H1 (cell line): ENCODE results near the gene NF1. TPM values are rescaled to one million over a fixed set of nuclear protein-coding genes. Genes with fewer than 3 reads are reported as not detected.

Source experiments
- CTCF ChIA-PET: fragments of 300-600 bp; sonication (Branson Sonifier 250); formaldehyde crosslinking; loops from one replicate; lab custom pipeline; 2021; ENCODE audit not compliant: partially characterized antibody; lab: Charles Lee
- POLR2A ChIA-PET: fragments of 300-600 bp; sonication (Branson Sonifier 250); formaldehyde crosslinking; loops from one replicate; lab custom pipeline; 2021; ENCODE audit warnings: inconsistent platforms; ENCODE audit not compliant: partially characterized antibody; lab: Charles Lee
- DNase-seq, 2 experiments: peaks; one replicate each; pipeline versions ENCODE4 v3.0.0 to v3.0.0-alpha.2; 2010 to 2022; ENCODE audit warnings: low spot score in 2 of 2, low read depth in 1 of 2, mixed read lengths in 1 of 2
- FAIRE-seq: peaks from 2 replicates; lab custom pipeline; 2011; peaks lifted over from hg19 to GRCh38; lab: Jason Lieb, UNC
- H2AFZ ChIP-seq: 2 replicates; pipeline ENCODE4 v1.8.1; 2012; ENCODE audit warnings: low read length, inconsistent platforms
- H2AK5ac ChIP-seq: 2 replicates; pipeline ENCODE4 v1.6.1; 2013; ENCODE audit warnings: low read depth, low read length
- H2BK120ac ChIP-seq: replicated peaks from 2 replicates; pipeline ENCODE3; 2013; ENCODE audit warnings: low read depth, low read length, inconsistent platforms
- H2BK12ac ChIP-seq: 2 replicates; pipeline ENCODE4 v1.6.1; 2013; ENCODE audit warnings: low read depth, low read length
- H2BK15ac ChIP-seq: 2 replicates; pipeline ENCODE4 v1.6.1; 2013; ENCODE audit warnings: low read length
- H2BK20ac ChIP-seq: 2 replicates; pipeline ENCODE4 v1.6.1; 2013; ENCODE audit warnings: low read length
- H2BK5ac ChIP-seq: 2 replicates; pipeline ENCODE4 v1.6.1; 2013; ENCODE audit warnings: low read depth, low read length
- H3K14ac ChIP-seq: 2 replicates; pipeline ENCODE4 v1.6.1; 2013; ENCODE audit warnings: inconsistent platforms; ENCODE audit not compliant: insufficient read length
- H3K18ac ChIP-seq: 2 replicates; pipeline ENCODE4 v1.6.1; 2013; ENCODE audit warnings: low read length; ENCODE audit errors: extremely low read depth
- H3K23ac ChIP-seq: 2 replicates; pipeline ENCODE4 v1.6.1; 2013; ENCODE audit warnings: inconsistent platforms; ENCODE audit not compliant: insufficient read length
- H3K23me2 ChIP-seq: 2 replicates; pipeline ENCODE4 v1.6.1; 2013; ENCODE audit warnings: low read depth, low read length
- H3K27ac ChIP-seq: 2 replicates; pipeline ENCODE4 v1.6.1; 2011; ENCODE audit warnings: low read depth, low read length, inconsistent platforms
- H3K27me3 ChIP-seq, 4 experiments: replicated peaks in 1 of 4; 1 replicate in 1 of 4; 2 replicates in 3 of 4; pipeline versions ENCODE4 v1.6.1 to v1.8.1; 2011 to 2013; ENCODE audit warnings: low read length in 3 of 4, mild to moderate bottlenecking in 3 of 4, inconsistent platforms in 2 of 4, mixed read lengths in 2 of 4, moderate library complexity in 1 of 4; ENCODE audit not compliant: control insufficient read depth in 3 of 4, insufficient read depth in 3 of 4; ENCODE audit errors: extremely low read depth in 1 of 4
- H3K36me3 ChIP-seq, 4 experiments: 2 replicates each; pipeline versions ENCODE4 v1.6.1 to v1.8.1; 2011 to 2013; ENCODE audit warnings: mild to moderate bottlenecking in 4 of 4, low read length in 3 of 4, moderate library complexity in 2 of 4, control low read depth in 1 of 4, inconsistent platforms in 1 of 4; ENCODE audit not compliant: insufficient read depth in 4 of 4, control insufficient read depth in 2 of 4
- H3K4ac ChIP-seq: replicated peaks from 2 replicates; pipeline ENCODE3; 2013; ENCODE audit warnings: low read length, low read depth, mixed read lengths, inconsistent platforms; ENCODE audit not compliant: insufficient read length
- H3K4me1 ChIP-seq, 4 experiments: replicated peaks in 1 of 4; 1 replicate in 1 of 4; 2 replicates in 3 of 4; pipeline versions ENCODE4 v1.6.1 to v1.8.1; 2011 to 2013; ENCODE audit warnings: low read length in 3 of 4, inconsistent platforms in 2 of 4, mixed read lengths in 1 of 4; ENCODE audit not compliant: insufficient read depth in 4 of 4, control insufficient read depth in 3 of 4
- H3K4me2 ChIP-seq, 2 experiments: 2 replicates each; pipeline versions ENCODE4 v1.6.1 to v1.8.1; 2011 to 2013; ENCODE audit warnings: low read depth in 2 of 2, low read length in 2 of 2, control low read depth in 1 of 2, inconsistent platforms in 1 of 2, mild to moderate bottlenecking in 1 of 2; ENCODE audit not compliant: insufficient read depth in 1 of 2
- H3K4me3 ChIP-seq, 4 experiments: fragments of 200-600, 300-600 bp in 1 of 4; sonication (generic), shearing (Covaris generic), sonication (Bioruptor Twin) in 1 of 4; 2 replicates each; pipeline versions ENCODE4 v1.5.1 to v1.8.1; 2011 to 2016; ENCODE audit warnings: low read length in 4 of 4, low read depth in 3 of 4, control low read depth in 2 of 4, inconsistent platforms in 2 of 4, mild to moderate bottlenecking in 2 of 4, mixed read lengths in 1 of 4, moderate library complexity in 1 of 4; ENCODE audit not compliant: insufficient read depth in 2 of 4; ENCODE audit errors: extremely low read depth in 1 of 4
- H3K56ac ChIP-seq: replicated peaks from 2 replicates; pipeline ENCODE3; 2013; ENCODE audit warnings: low read depth, mild to moderate bottlenecking, mixed read lengths, low read length, inconsistent platforms; ENCODE audit not compliant: insufficient read length
- H3K79me1 ChIP-seq: 2 replicates; pipeline ENCODE4 v1.6.1; 2013; ENCODE audit warnings: low read depth, low read length, control low read depth
- H3K79me2 ChIP-seq, 2 experiments: 2 replicates each; pipeline versions ENCODE4 v1.6.1 to v1.8.1; 2012 to 2013; ENCODE audit warnings: low read length in 2 of 2, mild to moderate bottlenecking in 2 of 2, inconsistent platforms in 1 of 2; ENCODE audit not compliant: insufficient read depth in 2 of 2, control insufficient read depth in 1 of 2
- H3K9ac ChIP-seq, 4 experiments: replicated peaks in 1 of 4; 1 replicate in 1 of 4; 2 replicates in 3 of 4; pipeline versions ENCODE4 v1.6.1 to v1.8.1; 2011 to 2013; ENCODE audit warnings: low read depth in 3 of 4, low read length in 3 of 4, control low read depth in 2 of 4, mild to moderate bottlenecking in 2 of 4, moderate library complexity in 2 of 4, inconsistent platforms in 1 of 4; ENCODE audit errors: extremely low read depth in 1 of 4
- H3K9me3 ChIP-seq, 2 experiments: 2 replicates each; pipeline versions ENCODE4 v1.6.1 to v1.8.1; 2012 to 2013; ENCODE audit warnings: mild to moderate bottlenecking in 2 of 2, moderate library complexity in 2 of 2, control low read depth in 1 of 2, inconsistent platforms in 1 of 2, low read depth in 1 of 2, low read length in 1 of 2, mixed read lengths in 1 of 2; ENCODE audit not compliant: insufficient read depth in 2 of 2
- H4K20me1 ChIP-seq, 2 experiments: replicated peaks in 1 of 2; 2 replicates each; pipeline versions ENCODE3 to v1.8.1; 2011 to 2013; ENCODE audit warnings: inconsistent platforms in 2 of 2, low read length in 2 of 2, mild to moderate bottlenecking in 1 of 2; ENCODE audit not compliant: insufficient read depth in 2 of 2, control insufficient read depth in 1 of 2
- H4K5ac ChIP-seq: 2 replicates; pipeline ENCODE4 v1.6.1; 2013; ENCODE audit warnings: low read length, low read depth, mixed read lengths, inconsistent platforms; ENCODE audit not compliant: insufficient read length
- H4K8ac ChIP-seq: 2 replicates; pipeline ENCODE4 v1.8.0; 2013; ENCODE audit warnings: mild to moderate bottlenecking, moderate library complexity, low read length, inconsistent platforms; ENCODE audit not compliant: insufficient read depth; ENCODE audit errors: extremely low read depth
- H4K91ac ChIP-seq: replicated peaks from 2 replicates; pipeline ENCODE3; 2013; ENCODE audit warnings: low read length, mixed read lengths, inconsistent platforms; ENCODE audit not compliant: insufficient read length
- BCL11A ChIP-seq, 2 experiments: IDR thresholded peaks; one replicate each; pipeline ENCODE4 v1.6.1; 2011; ENCODE audit warnings: low read depth in 2 of 2, low read length in 2 of 2, mild to moderate bottlenecking in 2 of 2
- RAD21 ChIP-seq, 2 experiments: IDR thresholded peaks in 1 of 2; conservative IDR thresholded peaks in 1 of 2; 2 replicates each; pipeline ENCODE4 v1.6.1; 2011; ENCODE audit warnings: low read depth in 2 of 2, low read length in 2 of 2, improper control_type of control experiment in 1 of 2, inconsistent platforms in 1 of 2, mild to moderate bottlenecking in 1 of 2, moderate library complexity in 1 of 2
- SAP30 ChIP-seq: fragments of 300-600 bp; sonication (generic); IDR thresholded peaks from 2 replicates; pipeline ENCODE4 v1.7.1; 2012; ENCODE audit warnings: low read length, moderate library complexity, mild to moderate bottlenecking, inconsistent platforms; ENCODE audit not compliant: insufficient read depth, insufficient replicate concordance
- SIN3A ChIP-seq, 2 experiments: IDR thresholded peaks in 1 of 2; conservative IDR thresholded peaks in 1 of 2; 2 replicates each; pipeline ENCODE4 v1.6.1; 2011 to 2012; ENCODE audit warnings: low read length in 2 of 2, improper control_type of control experiment in 1 of 2, low read depth in 1 of 2, mild to moderate bottlenecking in 1 of 2
- WGBS, 2 experiments: shearing (Covaris generic) in 1 of 2; methylation state at CpG; one replicate each; pipeline versions ENCODE4 v1.1.6 to v1.1.7; 2013 to 2015; ENCODE audit warnings: low lambda C conversion rate in 2 of 2, mixed read lengths in 2 of 2, inconsistent platforms in 1 of 2, low coverage in 1 of 2, missing lambda C conversion rate in 1 of 2; ENCODE audit not compliant: insufficient replicate concordance in 2 of 2, insufficient coverage in 1 of 2, insufficient read length in 1 of 2; ENCODE audit errors: extremely low coverage in 1 of 2, missing lambda C conversion rate in 1 of 2; 5-methylcytosine and 5-hydroxymethylcytosine counted together
- polyA plus RNA-seq, 7 experiments: library from polyadenylated mRNA; depleted of rRNA in 3 of 7; stranded (reverse) in 5 of 7; unstranded in 2 of 7; fragments of >200 nt in 5 of 7; fragments of 200-250 nt in 2 of 7; gene quantifications; 1 replicate in 5 of 7; 2 replicates in 1 of 7; 4 replicates in 1 of 7; pipeline versions ENCODE4 v1.2.1 to v1.2.3, GENCODE V29; 2011 to 2013; ENCODE audit warnings: missing spikeins in 2 of 7, mixed read lengths in 2 of 7
- total RNA-seq: library from RNA; stranded (reverse); fragmentation: NEBNext Ultra II Directional; extraction: Animal tissue kit (Norgen Biotek cat#: 25700); gene quantifications from 2 replicates; pipeline ENCODE4 v1.2.1, GENCODE V29; 2021
- TF ChIP-seq, protein P1 (sequence below): IDR thresholded peaks from 2 replicates; pipeline ENCODE4 v1.6.1; 2012; ENCODE audit warnings: inconsistent platforms

Gene NF1
- total and polyA plus RNA-seq, 2 of the 8 experiments (the other 6 are each of a cell fraction or from before 2014, with no cell fraction given), result 19.3 to 29.6 TPM

DNA sequence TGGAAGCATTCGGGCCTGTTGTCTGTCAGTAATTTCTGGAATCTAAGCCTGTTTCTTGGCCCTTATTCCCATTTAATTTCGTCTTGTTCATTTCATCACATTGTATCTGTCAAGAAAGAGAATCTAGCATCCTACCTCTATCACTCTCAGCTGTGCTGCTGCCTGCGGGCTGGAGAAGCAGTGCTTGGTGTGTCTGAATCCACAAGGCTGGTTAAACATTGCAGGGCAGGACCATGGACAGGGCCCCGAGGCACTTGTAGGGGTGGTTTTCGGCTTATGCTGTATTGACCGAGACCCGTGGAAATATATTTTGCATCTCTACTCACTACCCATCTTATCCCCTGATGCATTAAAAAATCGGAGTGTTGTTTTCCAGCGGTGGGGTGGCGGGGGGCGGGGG lies 299.8 kb downstream of the NF1 start:
- Histone ChIP-seq H3K23ac (no peak overlapping the region), H3K79me2 (no peaks in the 10 kb centered on the region), H3K14ac (no peak overlapping the region), H3K36me3 (no peaks in the 10 kb centered on the region), H3K9ac (no peak overlapping the region), H2BK120ac (no peak overlapping the region), H2BK5ac (no peak overlapping the region), H2AK5ac (no peak overlapping the region), H3K4ac (no peak overlapping the region), H4K5ac (no peak overlapping the region), H4K91ac (no peak overlapping the region), H3K27ac (no peak overlapping the region), H4K20me1 (peaks cover 4 to 9% of the 10 kb centered on the region in 2 experiments), H3K9me3 (no peaks in the 10 kb centered on the region), H3K4me1 (peaks cover 0 to 13% (median 8%) of the 10 kb centered on the region in 4 experiments; a peak in 6 of 7 replicates), H3K27me3 (peaks cover 1 to 27% (median 22%) of the 10 kb centered on the region in 4 experiments), H2BK12ac (no peak overlapping the region), H3K56ac (no peak overlapping the region), H3K4me2 (no peak overlapping the region), H3K18ac (no peak overlapping the region), H3K23me2 (peaks cover 7% of the 10 kb centered on the region; the same call in 1 of the 2 replicates), H2AFZ (no peak overlapping the region), H4K8ac (no peak overlapping the region), H3K79me1 (no peaks in the 10 kb centered on the region; the same call in 1 of the 2 replicates), H3K4me3 (no peak overlapping the region), H2BK20ac (no peak overlapping the region), H2BK15ac (no peak overlapping the region)
- DNase-seq, result peak; percentile 53 to 88
- ChIA-PET POLR2A (no interaction called here), CTCF (interaction anchor here (1.2 kb wide), 1 partner anchor 128 kb away, joined by 3 read pairs; no protein-coding TSS in a partner anchor)
- FAIRE-seq, result peak; percentile 79
- TF ChIP-seq, protein P1, sequence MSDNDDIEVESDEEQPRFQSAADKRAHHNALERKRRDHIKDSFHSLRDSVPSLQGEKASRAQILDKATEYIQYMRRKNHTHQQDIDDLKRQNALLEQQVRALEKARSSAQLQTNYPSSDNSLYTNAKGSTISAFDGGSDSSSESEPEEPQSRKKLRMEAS, result peak; percentile 8; the same call in 1 of the 2 replicates
- TF ChIP-seq SIN3A (conservative IDR thresholded peaks at IDR 0.05 in 1 of 2, IDR thresholded peaks at IDR 0.05 in 1 of 2; ENCODE audit: low read depth in 1 of 2, low read length in 2 of 2) (peak; percentile 84 to 86; a peak in 2 of 4 replicates), RAD21 (IDR thresholded peaks at IDR 0.05 in 1 of 2, conservative IDR thresholded peaks at IDR 0.05 in 1 of 2; ENCODE audit: low read depth in 2 of 2, low read length in 2 of 2) (peak; percentile 7 to 26; a peak in 1 of 4 replicates), BCL11A (IDR thresholded peaks at IDR 0.05; ENCODE audit: low read depth in 2 of 2, low read length in 2 of 2) (no peak), SAP30 (peak; percentile 75)
- whole genome bisulfite sequencing, 2 experiments, result 58% methylated on average over 10 of the region's 11 CpGs; no CpG with 5 or more reads in 1 of the 2 experiments
